Osteoblast (primary cell): ENCODE measurements around the gene ZNF74. TPM values are rescaled to one million over a fixed set of nuclear protein-coding genes. Genes with fewer than 3 reads are reported as not detected.

ENCODE experiments used
- DNase-seq: peaks from one replicate; pipeline ENCODE4 v3.0.0; 2011; ENCODE audit warnings: low spot score, mixed read lengths; ENCODE audit not compliant: insufficient read length; ENCODE audit errors: missing footprints
- H2AFZ ChIP-seq: 2 replicates; pipeline ENCODE4 v1.6.0; 2011; ENCODE audit warnings: mild to moderate bottlenecking, low read length
- H3K27ac ChIP-seq: 2 replicates; pipeline ENCODE4 v1.5.1; 2011; ENCODE audit warnings: mild to moderate bottlenecking, low read depth, low read length, moderate library complexity
- H3K27me3 ChIP-seq: 2 replicates; pipeline ENCODE4 v1.6.0; 2012; ENCODE audit warnings: mild to moderate bottlenecking, control low read depth, inconsistent platforms, low read length, moderate library complexity; ENCODE audit not compliant: insufficient read depth
- H3K36me3 ChIP-seq: 2 replicates; pipeline ENCODE4 v1.5.1; 2011; ENCODE audit warnings: mild to moderate bottlenecking, low read length, control low read depth, moderate library complexity; ENCODE audit not compliant: insufficient read depth
- H3K4me1 ChIP-seq: 2 replicates; pipeline ENCODE4 v1.5.1; 2011; ENCODE audit warnings: mild to moderate bottlenecking, low read length, control low read depth, moderate library complexity; ENCODE audit not compliant: insufficient read depth
- H3K4me2 ChIP-seq: 2 replicates; pipeline ENCODE4 v1.6.0; 2011; ENCODE audit warnings: mild to moderate bottlenecking, low read length; ENCODE audit not compliant: insufficient read depth
- H3K4me3 ChIP-seq: fragments of 200-600 bp; sonication (generic); 3 replicates; pipeline ENCODE4 v1.5.1; 2012; ENCODE audit warnings: mild to moderate bottlenecking, low read length, inconsistent platforms; ENCODE audit not compliant: insufficient read depth
- H3K79me2 ChIP-seq: 2 replicates; pipeline ENCODE4 v1.6.0; 2012; ENCODE audit warnings: mild to moderate bottlenecking, low read length, control low read depth, inconsistent platforms; ENCODE audit not compliant: insufficient read depth
- H3K9me3 ChIP-seq: 2 replicates; pipeline ENCODE4 v1.5.1; 2011; ENCODE audit warnings: low read depth, low read length, control low read depth
- H4K20me1 ChIP-seq: 2 replicates; pipeline ENCODE4 v1.6.0; 2012; ENCODE audit warnings: mild to moderate bottlenecking, low read length, control low read depth; ENCODE audit not compliant: insufficient read depth
- small RNA-seq: library from RNA; depleted of rRNA; stranded (forward); fragments of <200 nt; gene quantifications from one replicate; pipeline ENCODE3, GENCODE V24; 2012
- total RNA-seq: library from RNA; depleted of rRNA; stranded (reverse); fragments of >200 nt; gene quantifications from 2 replicates; pipeline ENCODE4 v1.2.3, GENCODE V29; 2012
- TF ChIP-seq, protein P1 (sequence below): IDR thresholded peaks from 2 replicates; pipeline ENCODE4 v1.5.1; 2011; ENCODE audit warnings: mild to moderate bottlenecking, low read depth, low read length, moderate library complexity; ENCODE audit errors: extremely low read depth

ZNF74 gene
- total RNA-seq, 1 donor, result 13.8 TPM

DNA sequence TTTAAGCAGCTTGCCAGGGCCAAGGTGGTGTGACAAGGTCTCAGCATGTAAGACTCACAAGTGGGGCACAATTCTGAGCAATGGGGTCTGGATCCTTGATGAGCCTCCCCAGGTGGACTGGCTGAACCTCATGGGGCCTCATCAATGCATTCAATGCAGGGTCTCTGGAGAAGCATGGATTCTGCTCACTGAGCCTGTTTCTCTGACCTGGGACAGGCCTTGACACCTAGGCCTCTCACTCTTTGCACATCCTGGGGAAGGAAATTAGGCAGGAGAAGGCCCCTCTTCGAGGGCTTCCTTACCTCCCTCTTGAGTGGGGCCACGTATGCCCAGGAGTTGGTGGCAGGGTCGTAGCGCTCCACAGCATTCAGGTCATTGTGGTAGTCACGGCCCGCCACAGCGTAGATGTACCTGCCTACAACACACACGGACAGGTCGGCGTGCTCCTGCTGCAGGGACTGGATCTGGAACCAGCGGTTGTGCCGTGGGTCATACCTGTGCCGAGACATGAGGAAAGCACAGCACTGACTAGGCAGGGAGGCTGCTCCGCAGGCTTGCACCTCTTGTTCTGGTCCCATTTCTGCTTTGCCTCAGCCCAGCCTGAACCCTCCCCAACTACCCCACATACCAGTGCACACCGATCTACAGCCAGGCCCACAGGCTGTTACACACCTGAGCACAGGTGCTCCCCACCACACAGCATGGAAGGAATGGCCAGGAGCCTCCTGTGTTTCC lies 63.7 kb downstream of the ZNF74 start:
- Histone ChIP-seq H2AFZ (no peak overlapping the region), H3K79me2 (no peaks in the 10 kb centered on the region), H3K4me3 (no peak overlapping the region), H4K20me1 (peaks cover 4% of the 10 kb centered on the region), H3K4me2 (no peak overlapping the region), H3K36me3 (peaks cover 31% of the 10 kb centered on the region), H3K27ac (no peak overlapping the region), H3K4me1 (peaks cover 4% of the 10 kb centered on the region), H3K9me3 (no peaks in the 10 kb centered on the region), H3K27me3 (no peaks in the 10 kb centered on the region)
- DNase-seq, result no peak
- TF ChIP-seq, protein P1, sequence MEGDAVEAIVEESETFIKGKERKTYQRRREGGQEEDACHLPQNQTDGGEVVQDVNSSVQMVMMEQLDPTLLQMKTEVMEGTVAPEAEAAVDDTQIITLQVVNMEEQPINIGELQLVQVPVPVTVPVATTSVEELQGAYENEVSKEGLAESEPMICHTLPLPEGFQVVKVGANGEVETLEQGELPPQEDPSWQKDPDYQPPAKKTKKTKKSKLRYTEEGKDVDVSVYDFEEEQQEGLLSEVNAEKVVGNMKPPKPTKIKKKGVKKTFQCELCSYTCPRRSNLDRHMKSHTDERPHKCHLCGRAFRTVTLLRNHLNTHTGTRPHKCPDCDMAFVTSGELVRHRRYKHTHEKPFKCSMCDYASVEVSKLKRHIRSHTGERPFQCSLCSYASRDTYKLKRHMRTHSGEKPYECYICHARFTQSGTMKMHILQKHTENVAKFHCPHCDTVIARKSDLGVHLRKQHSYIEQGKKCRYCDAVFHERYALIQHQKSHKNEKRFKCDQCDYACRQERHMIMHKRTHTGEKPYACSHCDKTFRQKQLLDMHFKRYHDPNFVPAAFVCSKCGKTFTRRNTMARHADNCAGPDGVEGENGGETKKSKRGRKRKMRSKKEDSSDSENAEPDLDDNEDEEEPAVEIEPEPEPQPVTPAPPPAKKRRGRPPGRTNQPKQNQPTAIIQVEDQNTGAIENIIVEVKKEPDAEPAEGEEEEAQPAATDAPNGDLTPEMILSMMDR, result no peak

Small RNA genes lying within 50 kb of the gene (small RNA-seq; reads per million reads assigned to genes)
- gene RNU6-225P, result not detected

Other genes with a start within 250 kb of the ZNF74 start
- 0.36 and 0.59 TPM in 2 replicates for gene CCDC188, start 243.1 kb upstream of the ZNF74 start, total RNA-seq
- gene RTN4R, start 125.8 kb upstream of the ZNF74 start, total RNA-seq, result under 0.01 and 0.29 TPM in 2 replicates
- 58.9 and 60.8 TPM in 2 replicates for gene DGCR6L, start 74.1 kb upstream of the ZNF74 start, total RNA-seq
- gene SCARF2, start 43.7 kb downstream of the ZNF74 start, total RNA-seq, result 18.3 and 23.9 TPM in 2 replicates
- gene KLHL22, start 101.6 kb downstream of the ZNF74 start, total RNA-seq, result 36.9 and 46.6 TPM in 2 replicates
- 36.9 and 49.8 TPM in 2 replicates for gene MED15, start 113.5 kb downstream of the ZNF74 start, total RNA-seq